MCF 10A (cell line): ENCODE data around the gene FAM131C. TPM values are rescaled to one million over a fixed set of nuclear protein-coding genes. Genes with fewer than 3 reads are reported as not detected.

Source experiments
- BruUV-seq: library from RNA; stranded (reverse); fragments of 400-500 nt; replicated peaks from 2 replicates; lab custom pipeline; 2021; lab: Mats Ljungman, UMichigan
- CTCF ChIA-PET: fragments of 300-600 bp; sonication (Branson Sonifier 250); formaldehyde crosslinking; extraction: SDS; loops from one replicate; lab custom pipeline; 2021; ENCODE audit warnings: antibody characterized with exemption, inconsistent platforms; lab: Yijun Ruan, JAX
- POLR2A ChIA-PET: fragments of 300-600, 350-650 bp; sonication (Branson Sonifier 250); formaldehyde crosslinking; extraction: SDS; loops from one replicate; lab custom pipeline; 2020; ENCODE audit warnings: antibody characterized with exemption, inconsistent platforms; lab: Yijun Ruan, JAX
- DNase-seq: peaks from one replicate; pipeline ENCODE4 v3.0.0-alpha.2; 2018; ENCODE audit not compliant: unreplicated experiment
- H3K27ac Mint-ChIP-seq: one replicate; pipeline ENCODE4 v1.8.0; 2022; ENCODE audit warnings: mild to moderate bottlenecking, low read depth, mixed read lengths; ENCODE audit not compliant: unreplicated experiment
- H3K27me3 Mint-ChIP-seq: one replicate; pipeline ENCODE4 v1.8.0; 2022; ENCODE audit warnings: mixed read lengths; ENCODE audit not compliant: insufficient read depth, unreplicated experiment
- H3K36me3 Mint-ChIP-seq: one replicate; pipeline ENCODE4 v1.8.0; 2022; ENCODE audit warnings: mild to moderate bottlenecking, moderate library complexity, mixed read lengths; ENCODE audit not compliant: insufficient read depth, unreplicated experiment
- H3K4me1 Mint-ChIP-seq: one replicate; pipeline ENCODE4 v1.8.0; 2022; ENCODE audit warnings: mixed read lengths; ENCODE audit not compliant: insufficient read depth, unreplicated experiment
- H3K4me3 Mint-ChIP-seq: one replicate; pipeline ENCODE4 v1.8.0; 2022; ENCODE audit warnings: mild to moderate bottlenecking, moderate library complexity, mixed read lengths; ENCODE audit not compliant: unreplicated experiment
- H3K9me3 Mint-ChIP-seq: one replicate; pipeline ENCODE4 v1.8.0; 2022; ENCODE audit warnings: mixed read lengths; ENCODE audit not compliant: unreplicated experiment
- intact Hi-C: fragments of 100-400 bp; cut with micrococcal nuclease; formaldehyde crosslinking; loops from 2 replicates; pipeline ENCODE4 v1.14.1; 2022
- total RNA-seq: library from RNA; stranded (reverse); gene quantifications from 2 replicates; pipeline ENCODE4 v1.2.3, GENCODE V29; 2022
- TF ChIP-seq, protein P1 (sequence below): fragments of 200-600 bp; IDR thresholded peaks from one replicate; pipeline ENCODE4 v1.8.0; 2022; ENCODE audit warnings: antibody characterized with exemption, mild to moderate bottlenecking; ENCODE audit not compliant: unreplicated experiment

Gene FAM131C
- total RNA-seq, 1 experiment from 2014 or later, result not detected

DNA sequence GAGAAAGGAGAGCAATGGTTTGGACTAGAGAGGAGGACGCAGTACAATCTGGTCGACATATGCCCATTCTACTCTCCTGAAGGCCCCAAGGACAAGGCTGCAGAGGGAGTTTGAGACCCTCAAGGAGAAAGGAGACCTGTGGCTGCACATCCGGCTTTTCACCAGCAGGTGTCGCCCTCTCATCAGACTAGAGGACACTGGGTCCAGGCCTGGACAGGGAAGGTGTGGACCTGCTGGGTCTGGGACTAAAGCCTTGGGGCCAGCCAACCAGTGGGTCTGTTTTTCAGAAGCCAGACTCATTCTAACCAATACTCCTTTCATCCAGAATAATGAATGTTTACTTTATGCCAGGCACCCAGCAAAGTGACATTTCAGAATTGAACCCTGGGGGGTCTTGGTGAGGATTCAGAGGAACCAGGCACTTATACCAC is 64.4 kb downstream of the FAM131C start:
- intact Hi-C loops, result loop anchor here (1.0 to 10.0 kb wide), 4 partner anchors 24 to 356 kb away; partner anchors contain the start of gene SZRD1
- BruUV-seq, result no TSS peak
- H3K9me3 Mint-ChIP-seq, result no peaks in the 10 kb centered on the region

More for the DNA sequence above, 64.4 kb downstream of the FAM131C start:
- peak; percentile 81 for DNase-seq
- TF ChIP-seq, protein P1, sequence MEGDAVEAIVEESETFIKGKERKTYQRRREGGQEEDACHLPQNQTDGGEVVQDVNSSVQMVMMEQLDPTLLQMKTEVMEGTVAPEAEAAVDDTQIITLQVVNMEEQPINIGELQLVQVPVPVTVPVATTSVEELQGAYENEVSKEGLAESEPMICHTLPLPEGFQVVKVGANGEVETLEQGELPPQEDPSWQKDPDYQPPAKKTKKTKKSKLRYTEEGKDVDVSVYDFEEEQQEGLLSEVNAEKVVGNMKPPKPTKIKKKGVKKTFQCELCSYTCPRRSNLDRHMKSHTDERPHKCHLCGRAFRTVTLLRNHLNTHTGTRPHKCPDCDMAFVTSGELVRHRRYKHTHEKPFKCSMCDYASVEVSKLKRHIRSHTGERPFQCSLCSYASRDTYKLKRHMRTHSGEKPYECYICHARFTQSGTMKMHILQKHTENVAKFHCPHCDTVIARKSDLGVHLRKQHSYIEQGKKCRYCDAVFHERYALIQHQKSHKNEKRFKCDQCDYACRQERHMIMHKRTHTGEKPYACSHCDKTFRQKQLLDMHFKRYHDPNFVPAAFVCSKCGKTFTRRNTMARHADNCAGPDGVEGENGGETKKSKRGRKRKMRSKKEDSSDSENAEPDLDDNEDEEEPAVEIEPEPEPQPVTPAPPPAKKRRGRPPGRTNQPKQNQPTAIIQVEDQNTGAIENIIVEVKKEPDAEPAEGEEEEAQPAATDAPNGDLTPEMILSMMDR, result peak; percentile 97
- H3K4me1 Mint-ChIP-seq, result peaks cover 15% of the 10 kb centered on the region
- no peak overlapping the region for H3K4me3 Mint-ChIP-seq
- ChIA-PET CTCF (interaction anchor here (0.5 to 4.1 kb wide), 30 partner anchors 9 to 564 kb away, joined by 3 to 45 read pairs (median 4); partner anchors contain the start of genes FAM131C and HSPB7), POLR2A (no interaction called here)
- no peaks in the 10 kb centered on the region for H3K27me3 Mint-ChIP-seq
- no peak overlapping the region for H3K27ac Mint-ChIP-seq
- H3K36me3 Mint-ChIP-seq, result no peaks in the 10 kb centered on the region

Other genes starting within 250 kb of the FAM131C start
- 44.2 and 50.6 TPM in 2 replicates for gene SPEN, start 225.9 kb downstream of the FAM131C start, total RNA-seq
- gene ZBTB17, start 97.5 kb downstream of the FAM131C start, total RNA-seq, result 46.3 and 48.3 TPM in 2 replicates
- gene SRARP, start 69.4 kb downstream of the FAM131C start, total RNA-seq, result not detected in 2 replicates
- not detected in 2 replicates for gene HSPB7, start 55.6 kb downstream of the FAM131C start, total RNA-seq
- gene CLCNKA, start 51.6 kb downstream of the FAM131C start, total RNA-seq, result not detected in 2 replicates
- gene CLCNKB, start 29.9 kb downstream of the FAM131C start, total RNA-seq, result not detected in 2 replicates
- gene EPHA2, start 82.4 kb upstream of the FAM131C start, total RNA-seq, result 206 and 248 TPM in 2 replicates
- 1.7 and 1.9 TPM in 2 replicates for gene ARHGEF19, start 139.0 kb upstream of the FAM131C start, total RNA-seq
- 8.3 and 13.2 TPM in 2 replicates for gene CPLANE2, start 163.5 kb upstream of the FAM131C start, total RNA-seq